HG02763 (cell line): Measurements from ENCODE around the gene LIPI.
"Not testable (repeated sequence)": the region's sequence is repeated elsewhere in the genome, so short reads cannot be mapped to it uniquely, and the experiment has no call there.

ENCODE experiments used
- ATAC-seq: cut with Tn5 transposase; IDR thresholded peaks from one replicate; pipeline ENCODE4 v1.9.1; 2021; ENCODE audit warnings: mild to moderate bottlenecking, moderate library complexity; ENCODE audit not compliant: unreplicated experiment

LIPI gene

GRCh38 chr21:14210738-14211137, at the start of gene LIPI:
Gene LIPI, minus strand, starts transcription at chr21:14210955. Its CDS starts 110 bp downstream, at chr21:14210845.
- no peak for ATAC-seq

- no peak for ATAC-seq
Observed at GRCh38 chr21:14260174-14260764, 49.5 kb upstream of the LIPI start.

GRCh38 chr21:14259747-14260146, 49.0 kb upstream of the LIPI start:
- ATAC-seq: no peak

- ATAC-seq: no peak
Observed at GRCh38 chr21:14251336-14251735, 40.6 kb upstream of the LIPI start.

- no peak for ATAC-seq
Observed at GRCh38 chr21:14245711-14246110, 35.0 kb upstream of the LIPI start.

- no peak for ATAC-seq
Observed at GRCh38 chr21:14244911-14245310, 34.2 kb upstream of the LIPI start.

GRCh38 chr21:14243874-14244273, 33.1 kb upstream of the LIPI start:
- no peak for ATAC-seq

GRCh38 chr21:14243461-14243860, 32.7 kb upstream of the LIPI start:
- ATAC-seq: no peak

GRCh38 chr21:14241297-14241696, 30.5 kb upstream of the LIPI start:
- ATAC-seq: no peak

- ATAC-seq: no peak
Observed at GRCh38 chr21:14239281-14239680, 28.5 kb upstream of the LIPI start.

- ATAC-seq: no peak
Observed at GRCh38 chr21:14236180-14236579, 25.4 kb upstream of the LIPI start.

GRCh38 chr21:14235101-14235500, 24.3 kb upstream of the LIPI start:
- ATAC-seq: no peak

- no peak for ATAC-seq
Observed at GRCh38 chr21:14229399-14229798, 18.6 kb upstream of the LIPI start.

- ATAC-seq: no peak
Observed at GRCh38 chr21:14223365-14223764, 12.6 kb upstream of the LIPI start.

GRCh38 chr21:14215971-14216641, 5.4 kb upstream of the LIPI start, which contains the start of gene RBM11:
Gene RBM11, plus strand, starts transcription at chr21:14216157. Its CDS starts 30 bp downstream, at chr21:14216187.
- ATAC-seq: peak; percentile 94

- no peak for ATAC-seq
Observed at GRCh38 chr21:14213164-14213563, 2.4 kb upstream of the LIPI start.

GRCh38 chr21:14206222-14206621, 4.5 kb downstream of the LIPI start:
- no peak for ATAC-seq

GRCh38 chr21:14166463-14167223, 44.1 kb downstream of the LIPI start:
- ATAC-seq: not testable (repeated sequence)

- ATAC-seq: no peak
Observed at GRCh38 chr21:14143999-14144398, 66.8 kb downstream of the LIPI start.

GRCh38 chr21:14124266-14124665, 86.5 kb downstream of the LIPI start:
- no peak for ATAC-seq

GRCh38 chr21:14121719-14122118, 89.0 kb downstream of the LIPI start:
- ATAC-seq: no peak
